BJ (cell line): ENCODE measurements around the gene NES. TPM values are rescaled to one million over a fixed set of nuclear protein-coding genes. Genes with fewer than 3 reads are reported as not detected.

Source experiments
- CTCF ChIA-PET: fragments of 350-600 bp; formaldehyde crosslinking; extraction: SDS; loops from one replicate; lab custom pipeline; 2021; ENCODE audit warnings: antibody characterized with exemption, inconsistent platforms; lab: Yijun Ruan, JAX
- POLR2A ChIA-PET: fragments of 300-600 bp; sonication (Branson Sonifier 250); formaldehyde crosslinking; extraction: SDS; loops from one replicate; lab custom pipeline; 2021; ENCODE audit warnings: antibody characterized with exemption; lab: Charles Lee
- DNase-seq: peaks from one replicate; pipeline ENCODE4 v3.0.0-alpha.2; 2011; ENCODE audit warnings: low read depth
- H3K27me3 ChIP-seq: 2 replicates; pipeline ENCODE4 v1.6.0; 2011; ENCODE audit warnings: low read length; ENCODE audit not compliant: control insufficient read depth, insufficient read depth
- H3K36me3 ChIP-seq: 2 replicates; pipeline ENCODE4 v1.5.1; 2011; ENCODE audit warnings: low read length; ENCODE audit not compliant: control insufficient read depth, insufficient read depth
- H3K4me3 ChIP-seq: 2 replicates; pipeline ENCODE4 v1.5.1; 2011; ENCODE audit warnings: low read depth, mild to moderate bottlenecking, control low read depth, low read length
- CTCF ChIP-seq: IDR thresholded peaks from 2 replicates; pipeline ENCODE4 v1.5.1; 2011; ENCODE audit warnings: low read depth, mild to moderate bottlenecking, control low read depth, inconsistent platforms, low read length, moderate library complexity; ENCODE audit not compliant: insufficient read depth
- polyA plus RNA-seq: library from polyadenylated mRNA; depleted of rRNA; stranded (reverse); fragments of >200 nt; gene quantifications from 2 replicates; pipeline ENCODE4 v1.2.3, GENCODE V29; 2011

NES gene
- polyA plus RNA-seq, 1 experiment: 17.5 TPM

GRCh38 chr1:156647351-156647750 is 29.9 kb downstream of the NES start:
- Histone ChIP-seq H3K27me3 (peaks cover 61% of the 10 kb centered on the region), H3K36me3 (no peaks in the 10 kb centered on the region), H3K4me3 (no peak overlapping the region)
- POLR2A ChIA-PET: no interaction called here
- CTCF ChIA-PET: interaction anchor here (1.4 to 2.9 kb wide), 3 partner anchors 9 to 11 kb away, joined by 3 to 19 read pairs (median 9); no protein-coding TSS in a partner anchor
- TF ChIP-seq CTCF: no peak
- DNase-seq: no peak

- peaks cover 64% of the 10 kb centered on the region for H3K27me3 ChIP-seq
- no peak for DNase-seq
- ChIA-PET POLR2A (no interaction called here), CTCF (interaction anchor here (1.4 to 2.9 kb wide), 4 partner anchors 10 to 31 kb away, joined by 3 to 9 read pairs (median 6); partner anchors contain the start of gene NES)
- H3K36me3 ChIP-seq: no peaks in the 10 kb centered on the region
- no peak for TF ChIP-seq CTCF
- no peak overlapping the region for H3K4me3 ChIP-seq
Measured at GRCh38 chr1:156646738-156647211, 30.4 kb downstream of the NES start.

GRCh38 chr1:156645666-156646065 is 31.5 kb downstream of the NES start:
- no peaks in the 10 kb centered on the region for H3K36me3 ChIP-seq
- no peak for TF ChIP-seq CTCF
- peaks cover 74% of the 10 kb centered on the region for H3K27me3 ChIP-seq
- no peak overlapping the region for H3K4me3 ChIP-seq
- DNase-seq: no peak
- ChIA-PET POLR2A (no interaction called here), CTCF (interaction anchor here (0.9 to 2.9 kb wide), 6 partner anchors 10 to 32 kb away, joined by 3 to 7 read pairs (median 4); partner anchors contain the start of gene NES)

- H3K27me3 ChIP-seq: peaks cover 76% of the 10 kb centered on the region
- TF ChIP-seq CTCF: no peak
- CTCF ChIA-PET: interaction anchor here (1.0 to 4.2 kb wide), 4 partner anchors 11 to 33 kb away, joined by 3 to 27 read pairs (median 6); partner anchors contain the start of gene NES
- POLR2A ChIA-PET: no interaction called here
- H3K4me3 ChIP-seq: no peak overlapping the region
- no peak for DNase-seq
- H3K36me3 ChIP-seq: no peaks in the 10 kb centered on the region
Measured at GRCh38 chr1:156645056-156645455, 32.2 kb downstream of the NES start.

- no peak for DNase-seq
- Histone ChIP-seq H3K36me3 (no peaks in the 10 kb centered on the region), H3K4me3 (no peak overlapping the region), H3K27me3 (peaks cover 78% of the 10 kb centered on the region)
- ChIA-PET CTCF (interaction anchor here (2.9 to 4.2 kb wide), 2 partner anchors 21 to 33 kb away, joined by 7 to 27 read pairs; partner anchors contain the start of gene NES), POLR2A (no interaction called here)
- no peak for TF ChIP-seq CTCF
Measured at GRCh38 chr1:156644640-156645039, 32.6 kb downstream of the NES start.
